Renal cortical epithelial cell (primary cell): Measurements from ENCODE around the gene HAGHL. TPM values are rescaled to one million over a fixed set of nuclear protein-coding genes. Genes with fewer than 3 reads are reported as not detected.

ENCODE experiments used
- DNase-seq: peaks from one replicate; pipeline ENCODE4 v3.0.0-alpha.2; 2011; ENCODE audit warnings: low read depth
- total RNA-seq: library from RNA; depleted of rRNA; stranded (reverse); fragments of >200 nt; gene quantifications from 2 replicates; pipeline ENCODE4 v1.2.3, GENCODE V29; 2014

HAGHL gene
- total RNA-seq, 1 donor from 2014 or later = 10.5 TPM

- no peak for DNase-seq
Measured at GRCh38 chr16:721765-722540, 5.0 kb upstream of the HAGHL start.

GRCh38 chr16:722835-723633 is 3.9 kb upstream of the HAGHL start:
- DNase-seq = no peak

GRCh38 chr16:723695-724094 is 3.2 kb upstream of the HAGHL start:
- DNase-seq = no peak

- DNase-seq = no peak
Measured at GRCh38 chr16:724188-725040, 2.5 kb upstream of the HAGHL start.

- no peak for DNase-seq
Measured at GRCh38 chr16:725041-725376, 1.9 kb upstream of the HAGHL start.

GRCh38 chr16:725463-726187 is 1.3 kb upstream of the HAGHL start:
- DNase-seq = no peak

- no peak for DNase-seq
Measured at GRCh38 chr16:726188-726437, 793 bp upstream of the HAGHL start.

- DNase-seq = no peak
Measured at GRCh38 chr16:727291-727977, 528 bp downstream of the HAGHL start.

- DNase-seq = peak; percentile 40
Measured at GRCh38 chr16:728131-728889, 1.4 kb downstream of the HAGHL start.

- DNase-seq = no peak
Measured at GRCh38 chr16:728890-729744, 2.2 kb downstream of the HAGHL start.

- DNase-seq = no peak
Measured at GRCh38 chr16:729768-730665, 3.1 kb downstream of the HAGHL start.

- no peak for DNase-seq
Measured at GRCh38 chr16:730666-731509, 4.0 kb downstream of the HAGHL start.

GRCh38 chr16:732332-732731 is 5.4 kb downstream of the HAGHL start:
- DNase-seq = no peak

GRCh38 chr16:732936-733335 is 6.0 kb downstream of the HAGHL start:
- no peak for DNase-seq

GRCh38 chr16:733382-734207 is 6.7 kb downstream of the HAGHL start:
- DNase-seq = no peak

GRCh38 chr16:734208-734980 is 7.5 kb downstream of the HAGHL start:
- no peak for DNase-seq
